ENCODE results near the gene NELL1. TPM values are rescaled to one million over a fixed set of nuclear protein-coding genes. Genes with fewer than 3 reads are reported as not detected.

The NELL1 gene
- total RNA-seq, 4 donors from 2014 or later = 0.27 TPM; not detected in 3

- DNase-seq = no peak
- H3K27me3 ChIP-seq = no peaks in the 10 kb centered on the region
- H3K4me3 ChIP-seq = no peak overlapping the region
- in situ Hi-C loops (cut with MboI; ENCODE audit: low pct_ligation_motif_present in 1 of 4, low pct_unique_long_range_greater_than_20kb in 1 of 4, low sequenced_read_pairs in 3 of 4) (no loop called here), intact Hi-C loops (cut with DNase I; ENCODE audit: low total_unique reads) (no loop called here)
- 52% methylated on average over 5 of the region's 5 CpGs; no CpG with 5 or more reads in 1 of the 2 donors for WGBS, 2 donors (ENCODE audit: low coverage in 1 of 2)
- TF ChIP-seq CTCF (IDR thresholded peaks at IDR 0.05) (no peak), POLR2AphosphoS5 (IDR thresholded peaks at IDR 0.05) (no peak), EP300 (IDR thresholded peaks at IDR 0.05; ENCODE audit: low read depth) (no peak), POLR2A (IDR thresholded peaks at IDR 0.05) (no peak)
- no peak overlapping the region for H3K27ac ChIP-seq
- H3K36me3 ChIP-seq = no peaks in the 10 kb centered on the region
- H3K9me3 ChIP-seq = no peaks in the 10 kb centered on the region
- no peaks in the 10 kb centered on the region for H3K4me1 ChIP-seq
Measured at GRCh38 chr11:21412652-21413383, 743.4 kb downstream of the NELL1 start.

GRCh38 chr11:21414953-21415352 is 745.6 kb downstream of the NELL1 start:
- H3K4me3 ChIP-seq = no peak overlapping the region
- no peaks in the 10 kb centered on the region for H3K4me1 ChIP-seq
- H3K36me3 ChIP-seq = no peaks in the 10 kb centered on the region
- no peaks in the 10 kb centered on the region for H3K27me3 ChIP-seq
- no peak for DNase-seq
- in situ Hi-C loops (cut with MboI; ENCODE audit: low pct_ligation_motif_present in 1 of 4, low pct_unique_long_range_greater_than_20kb in 1 of 4, low sequenced_read_pairs in 3 of 4) = no loop called here
- TF ChIP-seq POLR2A (IDR thresholded peaks at IDR 0.05) (no peak), EP300 (IDR thresholded peaks at IDR 0.05; ENCODE audit: low read depth) (no peak)
- WGBS, 2 donors (ENCODE audit: low coverage in 1 of 2) = 35 to 58% methylated on average over 2 of the region's 2 CpGs
- intact Hi-C loops (cut with DNase I; ENCODE audit: low total_unique reads) = no loop called here
- no peak overlapping the region for H3K27ac ChIP-seq
- no peaks in the 10 kb centered on the region for H3K9me3 ChIP-seq

- no peak overlapping the region for H3K4me3 ChIP-seq
- H3K27me3 ChIP-seq = no peaks in the 10 kb centered on the region
- no peak for DNase-seq
- no peak for TF ChIP-seq EP300 (IDR thresholded peaks at IDR 0.05; ENCODE audit: low read depth)
- no peak for TF ChIP-seq CTCF (IDR thresholded peaks at IDR 0.05)
- TF ChIP-seq POLR2A (IDR thresholded peaks at IDR 0.05) = no peak
- no peak for TF ChIP-seq POLR2AphosphoS5 (IDR thresholded peaks at IDR 0.05)
- H3K4me1 ChIP-seq = no peaks in the 10 kb centered on the region
- in situ Hi-C loops (cut with MboI; ENCODE audit: low pct_ligation_motif_present in 1 of 4, low pct_unique_long_range_greater_than_20kb in 1 of 4, low sequenced_read_pairs in 3 of 4) = no loop called here
- 63 to 65% methylated on average over 2 of the region's 2 CpGs for WGBS, 2 donors (ENCODE audit: low coverage in 1 of 2)
- H3K36me3 ChIP-seq = no peaks in the 10 kb centered on the region
- intact Hi-C loops (cut with DNase I; ENCODE audit: low total_unique reads) = no loop called here
- H3K9me3 ChIP-seq = no peaks in the 10 kb centered on the region
- H3K27ac ChIP-seq = no peak overlapping the region
Measured at GRCh38 chr11:21415606-21416005, 746.2 kb downstream of the NELL1 start.

- Histone ChIP-seq H3K36me3 (no peaks in the 10 kb centered on the region), H3K27ac (no peak overlapping the region), H3K4me3 (no peak overlapping the region), H3K4me1 (no peaks in the 10 kb centered on the region), H3K9me3 (no peaks in the 10 kb centered on the region), H3K27me3 (no peaks in the 10 kb centered on the region)
- WGBS, 2 donors (ENCODE audit: low coverage in 1 of 2) = 85 to 90% methylated on average over 5 of the region's 5 CpGs
- TF ChIP-seq CTCF (IDR thresholded peaks at IDR 0.05) = no peak
- no peak for TF ChIP-seq POLR2A (IDR thresholded peaks at IDR 0.05)
- intact Hi-C loops (cut with DNase I; ENCODE audit: low total_unique reads) = no loop called here
- DNase-seq = no peak
- in situ Hi-C loops (cut with MboI; ENCODE audit: low pct_ligation_motif_present in 1 of 4, low pct_unique_long_range_greater_than_20kb in 1 of 4, low sequenced_read_pairs in 3 of 4) = no loop called here
Measured at GRCh38 chr11:21421711-21422329, 752.4 kb downstream of the NELL1 start.

All from transverse colon (tissue), 4 donors.